ENCODE measurements around the gene ARFGEF2.

- no peak for TF ChIP-seq CTCF (conservative IDR thresholded peaks at IDR 0.05)
- TF ChIP-seq EZH2 (IDR thresholded peaks at IDR 0.05; ENCODE audit: low read depth) = no peak
Measured at GRCh38 chr20:48953653-48954052, 32.1 kb downstream of the ARFGEF2 start.
